Keratinocyte (primary cell): ENCODE results near the gene RNF130. TPM values are rescaled to one million over a fixed set of nuclear protein-coding genes. Genes with fewer than 3 reads are reported as not detected.
A peak's percentile ranks its signal among the peaks of the same experiment; 100 is the strongest.

Source experiments
- DNase-seq: peaks from one replicate; pipeline ENCODE4 v3.0.0-alpha.2; 2011; ENCODE audit warnings: low read depth, missing footprints, low spot score
- FAIRE-seq: peaks from 2 replicates; lab custom pipeline; 2011; peaks lifted over from hg19 to GRCh38; lab: Jason Lieb, UNC
- H2AFZ ChIP-seq: 2 replicates; pipeline ENCODE4 v1.6.0; 2012; ENCODE audit warnings: low read length, control low read depth, inconsistent platforms; ENCODE audit not compliant: control insufficient read depth
- H3K27ac ChIP-seq: 2 replicates; pipeline ENCODE4 v1.5.1; 2011; ENCODE audit warnings: low read length; ENCODE audit not compliant: control insufficient read depth, insufficient read depth
- H3K27me3 ChIP-seq: 3 replicates; pipeline ENCODE4 v1.6.0; 2011; ENCODE audit warnings: low read length; ENCODE audit not compliant: control insufficient read depth, insufficient read depth; ENCODE audit errors: extremely low read depth
- H3K36me3 ChIP-seq, 2 experiments: 2 replicates in 1 of 2; 3 replicates in 1 of 2; pipeline ENCODE4 v1.5.1; 2011; ENCODE audit warnings: low read length in 2 of 2, mild to moderate bottlenecking in 1 of 2; ENCODE audit not compliant: control insufficient read depth in 2 of 2, insufficient read depth in 2 of 2; ENCODE audit errors: extremely low read depth in 1 of 2
- H3K4me1 ChIP-seq: 3 replicates; pipeline ENCODE4 v1.5.1; 2011; ENCODE audit warnings: low read length; ENCODE audit not compliant: control insufficient read depth, insufficient read depth; ENCODE audit errors: extremely low read depth
- H3K4me2 ChIP-seq: 3 replicates; pipeline ENCODE4 v1.6.0; 2011; ENCODE audit warnings: low read depth, low read length; ENCODE audit not compliant: control insufficient read depth, insufficient read depth; ENCODE audit errors: extremely low read depth
- H3K4me3 ChIP-seq, 3 experiments: fragments of 200-600 bp in 1 of 3; sonication (generic) in 1 of 3; 2 replicates in 2 of 3; 3 replicates in 1 of 3; pipeline ENCODE4 v1.5.1; 2011 to 2016; ENCODE audit warnings: low read length in 3 of 3, mild to moderate bottlenecking in 3 of 3, control low read depth in 2 of 3, inconsistent platforms in 1 of 3, low read depth in 1 of 3, mixed read lengths in 1 of 3, mixed run types in 1 of 3, moderate library complexity in 1 of 3; ENCODE audit not compliant: control insufficient read depth in 2 of 3, insufficient read depth in 2 of 3; ENCODE audit errors: extremely low read depth in 1 of 3
- H3K79me2 ChIP-seq: 2 replicates; pipeline ENCODE4 v1.6.0; 2012; ENCODE audit warnings: low read length; ENCODE audit not compliant: control insufficient read depth, insufficient read depth
- H3K9ac ChIP-seq: 3 replicates; pipeline ENCODE4 v1.6.0; 2011; ENCODE audit warnings: low read length; ENCODE audit not compliant: control insufficient read depth, insufficient read depth; ENCODE audit errors: extremely low read depth
- H3K9me1 ChIP-seq: 3 replicates; pipeline ENCODE4 v1.6.0; 2011; ENCODE audit warnings: low read length; ENCODE audit not compliant: control insufficient read depth, insufficient read depth; ENCODE audit errors: extremely low read depth
- H3K9me3 ChIP-seq: 2 replicates; pipeline ENCODE4 v1.5.1; 2012; ENCODE audit warnings: low read depth, low read length; ENCODE audit not compliant: control insufficient read depth
- H4K20me1 ChIP-seq: 3 replicates; pipeline ENCODE4 v1.6.0; 2011; ENCODE audit warnings: low read length; ENCODE audit not compliant: control insufficient read depth, insufficient read depth; ENCODE audit errors: extremely low read depth
- CTCF ChIP-seq, 3 experiments: IDR thresholded peaks in 1 of 3; conservative IDR thresholded peaks in 1 of 3; optimal IDR thresholded peaks in 1 of 3; 2 replicates in 2 of 3; 3 replicates in 1 of 3; pipeline versions ENCODE3 to v1.5.1; 2011; ENCODE audit warnings: low read length in 3 of 3, mild to moderate bottlenecking in 3 of 3, moderate library complexity in 2 of 3, control low read depth in 1 of 3, inconsistent platforms in 1 of 3; ENCODE audit not compliant: insufficient read depth in 2 of 3; ENCODE audit errors: extremely low read depth in 1 of 3
- EZH2 ChIP-seq: IDR thresholded peaks from one replicate; pipeline ENCODE4 v1.6.1; 2012; ENCODE audit warnings: inconsistent platforms, mild to moderate bottlenecking, low read length, moderate library complexity
- dilution Hi-C: fragments of 300-500 bp; cut with MboI; formaldehyde crosslinking; loops from one replicate; pipeline ENCODE4 v1.7.0; 2020; ENCODE audit warnings: low sequenced_read_pairs; ENCODE audit not compliant: extremely low pct_ligation_motif_present
- polyA plus RNA-seq, 5 experiments: library from polyadenylated mRNA; depleted of rRNA in 3 of 5; stranded (reverse) in 3 of 5; stranded (forward) in 1 of 5; unstranded in 1 of 5; fragments of >200 nt; gene quantifications; 1 replicate in 1 of 5; 2 replicates in 3 of 5; 3 replicates in 1 of 5; pipeline versions ENCODE4 v1.2.1 to v1.2.3, GENCODE V29; 2011 to 2012; ENCODE audit warnings: missing spikeins in 2 of 5, low read depth in 1 of 5, low replicate concordance in 1 of 5

The RNF130 gene
- polyA plus RNA-seq, 1 donor (not counting 4 experiments of a cell fraction or from before 2014, with no cell fraction given) = 20.0 TPM

GRCh38 chr5:179954434-179954833, 117.1 kb downstream of the RNF130 start:
- H3K79me2 ChIP-seq = no peaks in the 10 kb centered on the region
- TF ChIP-seq CTCF (optimal IDR thresholded peaks at IDR 0.05 in 1 of 3, IDR thresholded peaks at IDR 0.05 in 1 of 3, conservative IDR thresholded peaks at IDR 0.05 in 1 of 3; ENCODE audit: extremely low read depth in 1 of 3, insufficient read depth in 2 of 3, low read length in 3 of 3) (no peak), EZH2 (no peak)
- H3K4me1 ChIP-seq = no peaks in the 10 kb centered on the region
- DNase-seq (no peak), FAIRE-seq (no peak)
- H3K9me3 ChIP-seq = no peaks in the 10 kb centered on the region
- H3K9me1 ChIP-seq = no peaks in the 10 kb centered on the region
- H3K27ac ChIP-seq = no peak overlapping the region
- H3K9ac ChIP-seq = no peak overlapping the region
- H3K36me3 ChIP-seq = no peaks in the 10 kb centered on the region
- dilution Hi-C loops = no loop called here
- no peak overlapping the region for H3K4me3 ChIP-seq
- H4K20me1 ChIP-seq = no peaks in the 10 kb centered on the region
- no peak overlapping the region for H2AFZ ChIP-seq
- H3K4me2 ChIP-seq = no peak overlapping the region
- no peaks in the 10 kb centered on the region for H3K27me3 ChIP-seq

GRCh38 chr5:179953987-179954386, 117.6 kb downstream of the RNF130 start:
- H3K27me3 ChIP-seq = no peaks in the 10 kb centered on the region
- no peak overlapping the region for H3K9ac ChIP-seq
- no peak for DNase-seq
- no peak overlapping the region for H3K27ac ChIP-seq
- FAIRE-seq = peak; percentile 36
- no peaks in the 10 kb centered on the region for H3K79me2 ChIP-seq
- no peaks in the 10 kb centered on the region for H3K9me1 ChIP-seq
- H3K36me3 ChIP-seq = no peaks in the 10 kb centered on the region
- no peak overlapping the region for H3K4me3 ChIP-seq
- TF ChIP-seq EZH2 (no peak), CTCF (optimal IDR thresholded peaks at IDR 0.05 in 1 of 3, IDR thresholded peaks at IDR 0.05 in 1 of 3, conservative IDR thresholded peaks at IDR 0.05 in 1 of 3; ENCODE audit: extremely low read depth in 1 of 3, insufficient read depth in 2 of 3, low read length in 3 of 3) (no peak)
- no peaks in the 10 kb centered on the region for H3K9me3 ChIP-seq
- no peaks in the 10 kb centered on the region for H4K20me1 ChIP-seq
- no peak overlapping the region for H2AFZ ChIP-seq
- H3K4me2 ChIP-seq = no peak overlapping the region
- no peaks in the 10 kb centered on the region for H3K4me1 ChIP-seq
- dilution Hi-C loops = no loop called here
